ENCODE measurements around the gene FIGLA. TPM values are rescaled to one million over a fixed set of nuclear protein-coding genes. Genes with fewer than 3 reads are reported as not detected.

Gene FIGLA, protein sequence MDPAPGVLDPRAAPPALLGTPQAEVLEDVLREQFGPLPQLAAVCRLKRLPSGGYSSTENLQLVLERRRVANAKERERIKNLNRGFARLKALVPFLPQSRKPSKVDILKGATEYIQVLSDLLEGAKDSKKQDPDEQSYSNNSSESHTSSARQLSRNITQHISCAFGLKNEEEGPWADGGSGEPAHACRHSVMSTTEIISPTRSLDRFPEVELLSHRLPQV
- polyA plus RNA-seq (2011; rRNA removed) (not detected in 2 replicates), polyA minus RNA-seq (2011; rRNA and poly(A)+ RNA removed) (not detected in 2 replicates)

DNA sequence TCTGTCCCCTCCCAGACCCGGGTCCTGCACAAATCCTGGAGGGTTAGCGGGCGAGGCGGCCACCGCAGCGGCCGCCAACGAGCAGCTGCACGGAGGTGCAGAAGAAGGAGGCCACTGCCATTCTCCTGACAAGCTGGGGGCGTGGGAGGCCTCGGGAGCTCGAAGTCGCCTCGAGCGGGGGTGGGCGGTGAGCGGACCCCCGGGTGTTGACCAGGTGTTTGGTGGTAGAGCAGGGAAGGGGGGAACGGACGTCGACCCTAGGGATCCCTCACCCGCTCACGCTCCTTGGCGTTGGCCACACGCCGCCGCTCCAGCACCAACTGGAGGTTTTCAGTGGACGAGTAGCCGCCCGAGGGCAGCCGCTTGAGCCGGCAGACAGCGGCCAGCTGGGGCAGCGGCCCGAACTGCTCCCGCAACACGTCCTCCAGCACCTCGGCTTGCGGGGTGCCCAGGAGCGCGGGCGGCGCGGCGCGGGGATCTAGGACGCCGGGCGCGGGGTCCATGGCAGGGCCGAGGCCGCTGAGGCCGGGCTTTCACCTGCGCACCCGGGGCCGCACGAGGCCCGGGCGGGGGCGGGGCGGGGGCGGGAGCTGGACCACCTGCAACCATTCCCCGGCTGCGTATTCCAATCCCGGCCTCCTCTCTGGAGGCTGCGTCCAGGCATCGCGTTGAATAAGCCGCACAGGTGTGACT lies at the start of gene FIGLA:
Gene FIGLA (minus strand): TSS at position 508 of the 693 bp plus-strand sequence. CDS start 5 bp downstream, at position 503.
- CTCF ChIA-PET: interaction anchor here (0.5 to 0.9 kb wide), 4 partner anchors 34 to 365 kb away, joined by 3 to 4 read pairs (median 3); no protein-coding TSS in a partner anchor
- TF ChIP-seq, protein P1, sequence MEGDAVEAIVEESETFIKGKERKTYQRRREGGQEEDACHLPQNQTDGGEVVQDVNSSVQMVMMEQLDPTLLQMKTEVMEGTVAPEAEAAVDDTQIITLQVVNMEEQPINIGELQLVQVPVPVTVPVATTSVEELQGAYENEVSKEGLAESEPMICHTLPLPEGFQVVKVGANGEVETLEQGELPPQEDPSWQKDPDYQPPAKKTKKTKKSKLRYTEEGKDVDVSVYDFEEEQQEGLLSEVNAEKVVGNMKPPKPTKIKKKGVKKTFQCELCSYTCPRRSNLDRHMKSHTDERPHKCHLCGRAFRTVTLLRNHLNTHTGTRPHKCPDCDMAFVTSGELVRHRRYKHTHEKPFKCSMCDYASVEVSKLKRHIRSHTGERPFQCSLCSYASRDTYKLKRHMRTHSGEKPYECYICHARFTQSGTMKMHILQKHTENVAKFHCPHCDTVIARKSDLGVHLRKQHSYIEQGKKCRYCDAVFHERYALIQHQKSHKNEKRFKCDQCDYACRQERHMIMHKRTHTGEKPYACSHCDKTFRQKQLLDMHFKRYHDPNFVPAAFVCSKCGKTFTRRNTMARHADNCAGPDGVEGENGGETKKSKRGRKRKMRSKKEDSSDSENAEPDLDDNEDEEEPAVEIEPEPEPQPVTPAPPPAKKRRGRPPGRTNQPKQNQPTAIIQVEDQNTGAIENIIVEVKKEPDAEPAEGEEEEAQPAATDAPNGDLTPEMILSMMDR (IDR thresholded peaks at IDR 0.05; ENCODE audit: low read depth, low read length): no peak
- no peaks in the 10 kb centered on the region; the same call in 1 of the 2 replicates for H3K9me3 ChIP-seq (ENCODE audit: control insufficient read depth, insufficient read depth, low read length)
- no peak within 1 kb of the TSS for H3K27ac ChIP-seq (ENCODE audit: low read depth, low read length)
- POLR2A ChIA-PET: no interaction called here
- DNase-seq (ENCODE audit: low read depth, low spot score): no peak
- H3K4me3 ChIP-seq (ENCODE audit: low read depth, low read length): no peak within 1 kb of the TSS
- H3K27me3 ChIP-seq (ENCODE audit: control insufficient read depth, insufficient read depth, low read length): peaks cover 27% of the 10 kb centered on the region

DNA sequence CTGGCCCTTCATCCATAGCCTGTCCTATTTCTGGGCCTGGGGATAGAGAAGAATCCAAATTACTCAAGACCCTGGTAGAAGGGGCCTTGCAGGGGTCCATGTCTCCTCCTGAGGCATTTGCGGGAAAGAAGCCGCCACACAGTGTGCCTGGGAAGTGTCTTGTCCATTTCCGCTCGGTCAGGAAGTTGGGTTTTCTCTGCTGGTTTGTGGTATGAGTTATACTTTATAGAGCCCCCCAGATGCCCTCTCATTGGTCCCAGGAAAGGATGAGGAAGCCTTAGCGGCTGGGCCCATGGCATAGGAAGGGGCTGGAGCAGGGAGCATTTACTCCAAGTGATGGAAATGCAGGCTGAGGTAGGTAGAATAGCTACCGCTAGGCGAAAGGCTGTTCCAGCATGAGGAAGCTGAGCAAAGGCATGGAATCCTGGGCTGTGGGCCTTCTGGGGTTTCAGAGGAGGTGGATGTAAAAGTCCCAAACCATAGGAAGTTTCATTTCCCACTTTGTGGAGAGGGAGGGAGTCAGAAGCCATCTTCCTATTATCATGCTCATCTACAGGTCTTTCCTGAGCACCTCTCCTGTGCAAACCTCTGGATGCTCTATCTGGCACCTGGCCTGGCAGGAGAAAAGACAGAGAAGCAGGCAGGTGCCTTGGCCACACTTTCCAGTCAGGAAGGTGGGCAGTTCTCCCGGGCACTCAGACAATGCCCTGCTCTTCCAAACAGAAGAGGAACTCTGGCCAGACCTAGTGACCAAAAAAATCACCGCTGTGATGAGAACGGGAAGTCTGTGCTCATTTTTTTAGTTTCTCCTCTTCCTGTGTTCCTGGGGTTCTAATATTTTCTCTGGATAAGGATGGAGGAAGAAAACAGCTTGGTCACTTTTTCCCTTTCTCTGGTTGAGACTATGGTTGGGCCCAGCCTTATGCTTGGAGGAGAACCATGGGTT lies 47.8 kb upstream of the FIGLA start:
- DNase-seq (ENCODE audit: low read depth, low spot score): no peak
- ChIA-PET CTCF (no interaction called here), POLR2A (no interaction called here)
- TF ChIP-seq, protein P1 (IDR thresholded peaks at IDR 0.05; ENCODE audit: low read depth, low read length): no peak
- H3K27me3 ChIP-seq (ENCODE audit: control insufficient read depth, insufficient read depth, low read length): peaks cover 3% of the 10 kb centered on the region
- no peaks in the 10 kb centered on the region for H3K9me3 ChIP-seq (ENCODE audit: control insufficient read depth, insufficient read depth, low read length)
- H3K4me3 ChIP-seq (ENCODE audit: low read depth, low read length): no peak overlapping the region
- H3K27ac ChIP-seq (ENCODE audit: low read depth, low read length): no peak overlapping the region

DNA sequence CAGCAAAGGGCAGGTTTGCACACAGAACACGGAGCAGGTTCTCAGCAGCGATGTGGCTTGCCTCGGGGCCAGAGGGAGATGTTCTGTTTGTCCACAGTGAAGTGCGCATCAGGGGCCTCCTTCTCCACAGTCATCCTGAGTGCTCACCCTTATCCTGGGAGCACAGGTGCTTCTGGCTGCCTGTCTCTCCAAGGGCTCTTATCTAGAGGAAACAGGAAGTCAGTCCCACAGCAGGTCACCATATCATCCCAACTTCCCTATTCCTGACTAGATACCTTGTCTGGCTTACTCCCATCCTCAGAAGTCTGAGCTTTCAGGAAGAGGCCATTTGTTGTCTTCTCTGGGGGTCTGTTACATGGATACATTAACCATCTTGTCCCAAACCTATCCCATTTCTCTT lies 45.2 kb upstream of the FIGLA start, which contains the start of gene CD207:
Gene CD207 (minus strand): TSS at position 174 of the 400 bp plus-strand sequence. CDS start 40 bp downstream, at position 134.
- no peak within 1 kb of the TSS for H3K27ac ChIP-seq (ENCODE audit: low read depth, low read length)
- H3K4me3 ChIP-seq (ENCODE audit: low read depth, low read length): no peak within 1 kb of the TSS
- TF ChIP-seq, protein P1 (IDR thresholded peaks at IDR 0.05; ENCODE audit: low read depth, low read length): no peak
- ChIA-PET POLR2A (no interaction called here), CTCF (interaction anchor here (0.7 to 1.2 kb wide), 2 partner anchors 113 to 118 kb away, joined by 3 to 4 read pairs; no protein-coding TSS in a partner anchor)
- peaks cover 5% of the 10 kb centered on the region for H3K27me3 ChIP-seq (ENCODE audit: control insufficient read depth, insufficient read depth, low read length)
- no peaks in the 10 kb centered on the region for H3K9me3 ChIP-seq (ENCODE audit: control insufficient read depth, insufficient read depth, low read length)
- no peak for DNase-seq (ENCODE audit: low read depth, low spot score)

DNA sequence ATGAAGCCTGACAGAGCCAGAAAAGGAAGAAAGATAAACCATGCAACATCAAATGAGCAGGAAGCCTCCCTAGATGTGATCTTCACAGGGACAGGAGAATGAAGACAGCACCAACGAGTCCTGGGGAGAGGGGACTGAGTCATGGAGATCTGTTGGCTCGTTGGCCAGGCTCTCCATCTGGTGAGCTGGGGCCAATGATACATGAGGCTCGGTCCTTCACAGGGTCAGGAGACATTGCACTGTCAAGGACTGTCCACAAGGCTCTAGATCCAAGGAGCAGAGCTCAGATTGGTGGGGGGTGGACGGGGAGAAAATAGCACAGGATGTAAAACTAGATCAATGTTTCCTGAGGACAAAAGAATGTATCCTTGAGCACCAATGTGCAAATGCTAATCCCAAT lies 44.4 kb upstream of the FIGLA start:
- H3K4me3 ChIP-seq (ENCODE audit: low read depth, low read length): no peak overlapping the region
- CTCF ChIA-PET: no interaction called here
- TF ChIP-seq, protein P1 (IDR thresholded peaks at IDR 0.05; ENCODE audit: low read depth, low read length): no peak
- POLR2A ChIA-PET: no interaction called here
- H3K9me3 ChIP-seq (ENCODE audit: control insufficient read depth, insufficient read depth, low read length): no peaks in the 10 kb centered on the region
- no peak for DNase-seq (ENCODE audit: low read depth, low spot score)
- H3K27ac ChIP-seq (ENCODE audit: low read depth, low read length): no peak overlapping the region
- peaks cover 8% of the 10 kb centered on the region for H3K27me3 ChIP-seq (ENCODE audit: control insufficient read depth, insufficient read depth, low read length)
